DOHH2 (cell line): ENCODE data around the gene PRKCE.

Experiments
- CTCF ChIP-seq: fragments of 200-600 bp; sonication (generic); IDR thresholded peaks from one replicate; pipeline ENCODE4 v1.5.1; 2014; ENCODE audit warnings: antibody characterized with exemption, mild to moderate bottlenecking, low read depth, low read length; ENCODE audit not compliant: poor library complexity, severe bottlenecking
- EZH2phosphoT487 ChIP-seq: fragments of 200-600 bp; sonication (generic); IDR thresholded peaks from 2 replicates; pipeline ENCODE4 v1.6.1; 2017; ENCODE audit warnings: borderline replicate concordance, mild to moderate bottlenecking, antibody characterized with exemption, low read length, moderate library complexity, mixed read lengths

GRCh38 chr2:45833301-45833967 lies 182.0 kb downstream of the PRKCE start:
- no peak for TF ChIP-seq CTCF
- no peak for TF ChIP-seq EZH2phosphoT487
